NT2/D1 (cell line): Measurements from ENCODE around the gene B3GNT9.

Source experiments
- SUZ12 ChIP-seq: IDR thresholded peaks from 2 replicates; pipeline ENCODE4 v1.6.1; 2011; ENCODE audit not compliant: insufficient read length, insufficient read depth; ENCODE audit errors: extremely low read depth
- YY1 ChIP-seq: IDR thresholded peaks from 2 replicates; pipeline ENCODE4 v1.6.1; 2011; ENCODE audit not compliant: insufficient read length, insufficient read depth
- ZNF274 ChIP-seq: IDR thresholded peaks from 2 replicates; pipeline ENCODE4 v1.6.1; 2011; ENCODE audit warnings: mild to moderate bottlenecking, low read depth, low read length

- TF ChIP-seq YY1 (no peak), SUZ12 (no peak), ZNF274 (no peak)
Observed at GRCh38 chr16:67197704-67198103, 46.9 kb upstream of the B3GNT9 start.
